ENCODE results near the gene LTF.
A peak's percentile ranks its signal among the peaks of the same experiment; 100 is the strongest.

LTF gene

DNA sequence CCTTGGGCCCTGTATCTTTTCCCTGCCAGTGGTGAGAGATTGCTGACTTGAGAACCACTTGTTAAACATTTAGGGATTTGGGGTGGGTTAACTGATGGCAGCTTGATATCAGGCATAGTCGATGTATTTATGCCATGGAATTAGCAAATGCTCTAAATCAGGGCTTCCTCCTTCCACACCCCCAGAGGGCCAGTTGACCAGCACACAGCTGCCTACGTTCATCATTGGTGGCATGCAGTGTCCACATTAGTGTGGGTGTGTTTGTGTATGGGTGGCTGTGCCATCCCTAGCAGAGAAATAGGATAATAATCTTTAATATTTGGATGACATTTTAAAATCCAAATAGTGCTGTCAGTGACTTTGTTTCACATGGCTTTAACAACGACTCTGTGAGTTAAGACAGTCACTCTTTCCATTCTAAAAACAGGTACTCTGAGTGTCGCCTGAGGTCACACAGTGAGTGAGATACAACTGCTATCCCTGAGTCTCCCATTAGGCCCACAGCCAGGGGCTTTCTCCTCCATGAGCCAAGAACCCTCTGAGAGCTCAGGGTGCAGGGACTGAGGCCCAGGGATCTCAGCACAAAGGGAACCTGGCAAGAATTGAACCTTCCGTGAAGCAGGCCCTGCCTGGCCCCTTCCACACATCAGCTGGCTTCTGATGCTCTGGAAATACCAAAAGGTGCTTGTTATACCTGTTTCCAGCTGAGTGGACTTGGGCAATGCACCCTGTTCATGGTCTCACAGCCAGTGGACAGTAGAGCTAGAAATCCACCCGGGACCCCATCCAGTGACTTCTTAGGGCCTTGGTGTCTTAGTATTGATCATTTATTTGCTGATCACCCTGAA, 4.3 kb upstream of the LTF start:
- no peak for DNase-seq (ENCODE audit: low read depth)

DNA sequence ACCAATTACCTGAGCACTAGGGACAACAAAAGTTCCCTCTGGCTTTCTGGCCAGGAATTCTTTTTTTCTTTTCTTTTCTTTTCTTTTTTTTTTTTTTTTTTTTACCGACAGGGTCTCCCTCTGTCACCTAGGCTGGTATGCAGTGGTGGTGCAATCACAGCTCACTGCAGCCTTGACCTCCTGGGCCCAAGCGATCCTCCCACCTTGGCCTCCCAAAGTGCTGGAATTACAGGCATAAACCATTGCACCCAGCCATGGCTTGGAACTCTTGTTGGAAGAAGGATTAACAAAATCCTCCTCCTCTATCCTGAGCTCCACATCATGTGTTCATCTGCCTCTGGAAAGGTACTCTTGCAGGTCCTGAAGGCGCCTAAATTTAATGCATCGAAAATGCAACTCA, 2.9 kb upstream of the LTF start:
- no peak for DNase-seq (ENCODE audit: low read depth)

- DNase-seq (ENCODE audit: low read depth), result no peak
These were observed 2.2 kb upstream of the LTF start for GRCh38 chr3:46466871-46467403.

- DNase-seq (ENCODE audit: low read depth), result no peak
These were observed 1.6 kb upstream of the LTF start for GRCh38 chr3:46466273-46466672.

GRCh38 chr3:46465196-46465520, 453 bp upstream of the LTF start:
- DNase-seq (ENCODE audit: low read depth), result no peak

DNA sequence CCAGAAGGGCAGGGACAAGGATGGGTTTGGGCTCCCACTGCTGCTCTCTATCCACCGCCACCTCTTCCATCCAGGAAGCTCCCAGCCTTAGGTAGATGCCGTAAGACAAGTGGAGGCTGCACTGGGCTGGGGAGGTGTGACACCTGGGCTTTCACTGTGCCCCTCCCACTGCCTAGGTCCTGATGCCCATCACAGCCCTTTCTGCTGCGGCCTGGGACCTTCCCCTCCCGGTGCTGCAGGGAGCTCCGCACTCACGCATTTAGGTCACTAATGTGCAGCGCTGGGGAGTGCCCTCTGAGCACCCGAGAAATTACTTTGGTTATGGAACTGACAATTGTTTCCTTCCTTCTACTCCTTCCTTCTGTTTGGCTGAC, 850 bp downstream of the LTF start:
- no peak for DNase-seq (ENCODE audit: low read depth)

DNA sequence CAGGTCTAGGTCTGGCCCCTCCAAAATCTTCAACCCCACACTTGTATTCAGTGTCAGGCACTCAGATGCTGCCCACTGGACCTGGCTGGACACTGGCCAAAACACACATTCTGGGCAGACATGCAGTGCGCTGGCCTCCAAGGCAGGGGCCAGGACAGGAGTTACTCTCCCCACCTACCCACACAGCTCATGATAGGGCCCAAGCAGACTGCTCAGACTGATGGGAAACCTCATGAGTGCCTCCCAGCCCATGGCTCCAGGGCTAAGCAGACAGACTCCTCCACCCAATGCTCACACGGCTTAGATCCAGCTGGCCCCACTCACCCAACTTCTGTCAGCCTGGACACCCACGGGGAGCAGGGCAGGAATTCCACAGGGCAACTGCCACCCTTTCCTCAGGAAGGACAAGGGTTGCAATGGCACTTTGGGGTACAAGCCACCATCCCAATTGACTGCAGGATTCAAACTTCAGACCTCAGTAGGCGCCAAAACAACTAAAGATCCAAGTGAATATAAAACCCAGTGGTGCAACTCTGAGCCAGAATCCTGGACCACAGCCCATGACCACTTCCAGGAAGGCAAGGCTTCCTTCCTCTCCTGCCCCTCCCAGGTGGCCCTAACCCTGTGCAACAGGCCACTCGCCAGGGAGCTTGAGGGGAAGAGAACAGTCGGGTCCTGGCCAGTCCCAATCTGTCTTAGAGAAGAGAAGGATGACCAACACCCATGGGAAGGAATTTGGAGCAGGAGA, 1.4 kb downstream of the LTF start:
- no peak for DNase-seq (ENCODE audit: low read depth)

DNA sequence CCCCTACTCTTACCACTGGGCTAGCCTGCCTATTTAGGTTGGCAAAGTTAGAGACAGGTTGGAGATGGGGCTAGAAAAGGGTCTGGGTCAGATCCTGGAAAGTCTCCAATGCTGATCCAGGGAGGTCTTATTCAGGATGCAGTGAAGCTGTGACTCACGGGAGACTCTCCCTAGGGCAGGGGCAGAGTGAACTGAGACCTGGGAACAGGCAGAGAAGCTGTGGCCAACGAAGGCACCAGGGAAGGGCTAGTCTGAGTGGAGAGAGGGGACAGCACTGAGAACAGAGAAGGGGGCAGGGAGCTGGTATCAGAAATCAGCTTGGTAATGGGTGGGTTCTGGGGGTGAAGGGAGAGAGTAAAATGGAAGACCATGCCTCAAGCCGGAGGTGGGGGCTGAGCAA, 2.2 kb downstream of the LTF start:
- no peak for DNase-seq (ENCODE audit: low read depth)

DNA sequence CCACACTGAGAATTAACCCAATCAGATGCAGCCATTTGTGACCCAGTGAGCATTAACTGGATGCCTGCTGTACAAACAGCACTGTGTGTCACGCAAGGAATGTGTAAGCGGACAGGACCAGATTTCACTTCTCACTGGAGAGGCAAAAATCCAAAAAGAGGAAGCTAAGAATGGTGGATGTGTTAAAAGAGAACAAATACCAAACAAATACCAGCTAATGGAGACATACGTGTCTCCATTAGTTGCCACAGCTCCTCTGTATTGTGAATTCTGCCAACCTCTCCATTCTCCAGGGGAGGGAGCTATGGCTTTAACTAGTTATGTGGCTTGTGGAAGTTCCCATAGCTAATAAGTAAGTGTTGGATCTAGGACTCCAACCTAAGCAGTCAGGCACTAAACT, 2.6 kb downstream of the LTF start:
- no peak for DNase-seq (ENCODE audit: low read depth)

DNA sequence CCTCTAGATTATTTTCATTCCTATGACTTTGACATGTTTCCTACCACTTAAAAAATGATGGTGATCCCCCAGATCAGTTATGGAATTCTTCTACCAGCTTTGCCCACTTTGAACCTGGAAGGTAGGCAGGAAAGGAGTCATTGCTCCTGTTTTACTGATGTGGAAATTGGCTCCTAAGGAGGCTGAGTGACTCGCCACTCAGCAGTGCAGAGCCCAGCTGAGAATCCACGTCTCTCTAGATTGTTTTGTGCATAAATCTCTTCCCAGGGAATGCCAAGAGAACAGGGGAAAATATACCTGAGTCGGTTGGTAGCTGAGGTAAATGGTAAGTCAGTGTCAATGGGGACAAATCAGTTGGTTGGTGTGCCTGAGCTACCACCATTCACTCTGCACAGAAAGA, 4.7 kb downstream of the LTF start:
- DNase-seq (ENCODE audit: low read depth), result no peak

DNA sequence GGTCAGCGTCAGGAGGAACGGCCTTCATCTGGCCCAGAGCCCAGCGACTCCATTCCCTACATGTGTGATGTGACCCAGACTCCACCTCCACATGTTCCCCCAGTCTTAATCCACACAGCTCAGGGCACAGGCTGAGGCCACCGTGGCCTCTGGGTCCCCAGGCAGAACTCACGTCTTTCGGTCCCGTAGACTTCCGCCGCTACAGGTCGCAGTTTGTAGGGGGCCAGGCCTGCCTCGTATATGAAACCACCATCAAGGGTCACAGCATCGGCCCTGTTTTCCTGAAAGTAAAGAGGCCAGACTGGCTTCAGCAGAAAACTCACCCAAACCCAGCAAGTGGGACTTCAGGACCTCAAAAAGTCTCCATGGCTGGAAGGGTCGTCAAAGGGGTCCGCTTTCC, 8.6 kb downstream of the LTF start:
- no peak for DNase-seq (ENCODE audit: low read depth)

GRCh38 chr3:46455231-46456115, 9.2 kb downstream of the LTF start:
- DNase-seq (ENCODE audit: low read depth), result no peak

- DNase-seq (ENCODE audit: low read depth), result no peak
These were observed 10.1 kb downstream of the LTF start for GRCh38 chr3:46454606-46455005.

DNA sequence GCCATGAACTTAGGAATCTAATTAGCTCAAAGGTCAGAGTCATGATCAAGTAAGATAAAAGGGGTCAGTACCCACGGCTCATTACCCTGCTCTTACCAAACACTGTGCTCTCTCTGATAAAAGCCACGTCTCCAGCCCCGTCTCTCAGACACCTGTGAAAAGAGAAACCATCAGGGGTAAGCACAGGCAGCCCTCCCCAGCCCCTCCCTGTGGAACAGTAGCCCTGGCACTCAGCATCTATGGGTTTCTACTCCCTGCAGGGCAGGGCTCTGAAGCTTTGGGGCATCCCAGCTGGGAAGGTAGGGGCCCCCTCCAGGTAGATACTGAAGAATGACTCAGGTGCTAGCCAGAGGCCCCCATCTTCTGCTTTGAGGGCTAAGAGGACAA, 10.5 kb downstream of the LTF start:
- no peak for DNase-seq (ENCODE audit: low read depth)

DNA sequence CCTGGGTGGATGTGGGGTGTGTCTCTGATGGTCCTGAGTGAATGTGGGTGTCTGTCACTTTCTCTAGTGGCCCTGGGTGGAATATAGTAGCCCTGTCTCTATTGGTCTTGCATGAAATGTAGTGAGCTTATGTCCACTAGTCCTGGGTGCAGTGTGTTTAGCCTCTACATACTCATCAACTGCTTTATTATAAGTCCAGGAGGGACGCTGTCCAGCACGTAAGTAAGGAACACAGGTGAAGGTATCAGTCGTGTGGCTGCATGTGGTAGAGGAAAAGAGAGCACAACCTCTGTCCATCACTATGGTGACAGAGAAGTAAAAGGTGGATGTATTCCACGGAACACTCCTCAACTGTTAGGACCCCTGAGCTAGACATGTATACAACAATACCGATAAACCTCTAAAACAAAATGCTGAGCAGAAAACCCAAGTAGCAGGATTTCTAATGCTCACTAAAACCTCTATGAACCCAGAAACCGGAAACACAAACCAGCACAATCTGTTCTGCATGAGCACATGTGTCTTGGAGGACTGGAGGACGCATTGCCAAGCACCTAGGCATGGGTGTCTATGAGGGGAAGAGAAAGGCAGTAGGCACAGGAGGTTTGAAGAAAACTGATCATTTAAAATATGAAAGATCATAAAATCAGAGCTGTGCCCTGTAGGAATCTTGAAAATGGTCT, 11.0 kb downstream of the LTF start:
- no peak for DNase-seq (ENCODE audit: low read depth)

DNA sequence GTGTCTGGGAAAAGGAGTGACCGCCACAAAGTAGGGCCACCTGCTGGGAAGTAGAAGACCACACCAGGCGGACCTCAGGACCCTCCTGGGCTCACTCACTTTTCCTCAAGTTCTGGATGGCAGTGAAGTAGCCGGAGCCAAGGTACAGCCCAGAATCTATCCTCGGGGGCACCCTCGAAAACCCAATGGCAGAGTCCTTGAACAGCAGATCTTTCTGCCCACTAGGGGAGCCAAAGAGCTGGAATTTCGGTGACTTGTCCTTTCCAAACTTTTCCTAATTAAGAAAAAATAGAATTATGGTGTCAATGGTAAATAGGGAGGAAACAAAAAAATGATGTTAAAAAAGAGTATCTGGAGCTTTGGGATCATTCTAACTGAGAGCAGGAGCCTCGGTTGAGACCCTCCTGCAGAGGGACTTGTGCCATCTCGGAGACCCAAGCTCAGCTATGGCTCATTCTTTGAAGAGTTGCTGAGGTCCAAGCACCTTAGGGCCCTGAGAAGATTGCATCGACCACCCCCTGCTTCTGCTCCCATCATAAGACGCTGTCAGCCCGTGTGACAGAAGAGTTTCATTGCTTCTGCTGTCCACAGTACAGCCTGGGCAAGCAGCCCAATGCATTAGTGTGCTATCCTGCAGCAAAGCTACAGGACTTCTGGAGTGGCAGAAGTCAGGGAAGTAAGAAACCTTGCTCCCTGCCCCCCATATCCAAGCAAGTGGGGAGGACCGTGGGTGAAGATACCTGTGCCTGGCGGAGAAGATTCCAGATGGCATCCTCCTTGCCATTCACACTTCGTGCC, 14.8 kb downstream of the LTF start:
- no peak for DNase-seq (ENCODE audit: low read depth)

GRCh38 chr3:46448721-46449120, 16.0 kb downstream of the LTF start:
- no peak for DNase-seq (ENCODE audit: low read depth)

DNA sequence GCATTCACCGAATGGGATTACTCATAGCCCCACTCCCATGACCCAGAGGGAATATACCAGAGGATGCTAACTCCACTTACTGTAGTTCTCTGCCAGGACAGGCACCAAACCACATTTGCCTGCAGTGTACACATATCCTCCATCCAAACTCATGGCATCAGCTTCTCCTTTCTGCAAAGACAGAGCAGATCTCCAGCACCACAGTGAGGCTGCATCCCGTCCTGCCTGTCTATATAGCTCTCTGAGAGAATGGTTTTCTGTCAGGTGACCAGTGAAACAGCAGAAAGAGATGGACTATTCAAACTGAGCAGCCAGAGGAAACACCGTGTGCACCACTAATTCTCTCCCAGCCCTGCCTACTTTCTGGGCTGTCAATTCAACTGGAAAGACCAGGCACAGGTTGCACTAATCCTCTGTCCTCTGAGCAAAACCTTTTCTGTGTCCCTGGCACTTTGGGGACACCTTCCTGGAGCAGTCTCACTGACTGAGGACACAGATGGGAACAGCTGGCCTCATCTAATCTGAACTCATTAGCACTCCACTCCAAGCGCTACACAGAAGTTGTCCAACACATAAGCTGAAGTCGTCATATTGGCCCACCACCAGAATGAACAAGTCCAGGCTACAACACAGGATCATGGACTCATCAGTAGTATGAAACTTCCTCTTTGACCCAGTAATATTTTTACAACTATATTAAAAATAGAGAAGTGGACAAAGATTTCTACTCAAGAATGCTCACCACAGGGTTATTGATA, 17.3 kb downstream of the LTF start:
- DNase-seq (ENCODE audit: low read depth), result no peak

- DNase-seq (ENCODE audit: low read depth), result peak; percentile 22
These were observed 21.9 kb downstream of the LTF start for GRCh38 chr3:46442576-46443530.
